ENCODE results near the gene MYO3A.

The MYO3A gene

GRCh38 chr10:26242706-26243350 is 308.8 kb downstream of the MYO3A start:
- no peaks in the 10 kb centered on the region for H3K27me3 ChIP-seq (ENCODE audit: control insufficient read depth, insufficient read depth, low read length)
- no peak overlapping the region for H3K4me3 ChIP-seq (ENCODE audit: low read depth, low read length)
- H3K36me3 ChIP-seq (ENCODE audit: control insufficient read depth, insufficient read depth, low read length): no peaks in the 10 kb centered on the region
- H3K9me3 ChIP-seq (ENCODE audit: control insufficient read depth, insufficient read depth, low read length): no peaks in the 10 kb centered on the region
- H3K9ac ChIP-seq (ENCODE audit: low read depth, low read length): no peak overlapping the region
- peaks cover 9% of the 10 kb centered on the region for H3K4me1 ChIP-seq (ENCODE audit: control insufficient read depth, insufficient read depth, low read length)

GRCh38 chr10:26243351-26243720 is 309.3 kb downstream of the MYO3A start:
- peaks cover 9% of the 10 kb centered on the region for H3K4me1 ChIP-seq (ENCODE audit: control insufficient read depth, insufficient read depth, low read length)
- no peaks in the 10 kb centered on the region for H3K27me3 ChIP-seq (ENCODE audit: control insufficient read depth, insufficient read depth, low read length)
- H3K9ac ChIP-seq (ENCODE audit: low read depth, low read length): no peak overlapping the region
- no peaks in the 10 kb centered on the region for H3K36me3 ChIP-seq (ENCODE audit: control insufficient read depth, insufficient read depth, low read length)
- no peak overlapping the region for H3K4me3 ChIP-seq (ENCODE audit: low read depth, low read length)
- no peaks in the 10 kb centered on the region for H3K9me3 ChIP-seq (ENCODE audit: control insufficient read depth, insufficient read depth, low read length)

DNA sequence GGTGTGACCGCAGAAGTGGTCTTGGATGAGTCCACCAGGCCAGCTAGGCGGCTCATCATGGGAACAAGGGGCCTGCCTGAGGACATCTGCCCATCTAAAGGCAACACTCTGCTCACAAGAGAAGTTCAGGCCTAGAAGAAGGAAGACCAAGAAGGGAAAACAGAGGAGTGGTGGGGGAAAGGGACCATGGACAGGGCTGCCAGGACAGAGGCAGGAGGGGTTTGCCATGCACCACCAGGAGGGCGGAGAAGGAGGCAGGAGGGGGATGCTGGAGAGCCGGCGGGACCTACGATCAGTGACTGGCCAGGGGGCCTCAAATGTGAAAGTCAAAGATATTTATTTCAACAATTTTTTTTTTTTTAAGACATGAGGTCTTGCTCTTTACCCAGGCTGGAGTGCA is 315.7 kb downstream of the MYO3A start:
- Histone ChIP-seq H3K4me1 (ENCODE audit: control insufficient read depth, insufficient read depth, low read length) (no peaks in the 10 kb centered on the region), H3K36me3 (ENCODE audit: control insufficient read depth, insufficient read depth, low read length) (no peaks in the 10 kb centered on the region), H3K4me3 (ENCODE audit: low read depth, low read length) (no peak overlapping the region), H3K9ac (ENCODE audit: low read depth, low read length) (no peak overlapping the region), H3K9me3 (ENCODE audit: control insufficient read depth, insufficient read depth, low read length) (no peaks in the 10 kb centered on the region), H3K27me3 (ENCODE audit: control insufficient read depth, insufficient read depth, low read length) (no peaks in the 10 kb centered on the region)

DNA sequence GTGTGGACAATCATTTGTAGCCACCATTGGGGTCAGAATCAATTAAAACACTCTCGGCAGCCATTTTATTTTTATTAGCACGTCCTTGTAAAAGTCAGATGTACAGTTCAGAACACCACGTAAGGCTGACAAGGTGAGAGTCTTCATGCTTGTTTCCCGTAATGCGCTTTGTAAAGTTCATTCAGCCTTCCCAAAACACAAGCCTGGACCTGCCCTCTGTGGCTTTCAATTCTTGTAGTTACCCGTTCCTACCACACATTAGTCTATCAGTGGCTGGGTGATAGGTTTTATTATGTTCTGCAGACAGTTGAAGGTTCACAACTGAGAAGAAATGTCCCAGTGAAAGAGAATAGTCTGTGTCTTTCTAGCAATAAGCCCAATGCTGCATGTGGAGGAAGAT is 317.9 kb downstream of the MYO3A start:
- Histone ChIP-seq H3K4me3 (ENCODE audit: low read depth, low read length) (no peak overlapping the region), H3K9ac (ENCODE audit: low read depth, low read length) (no peak overlapping the region), H3K36me3 (ENCODE audit: control insufficient read depth, insufficient read depth, low read length) (no peaks in the 10 kb centered on the region), H3K27me3 (ENCODE audit: control insufficient read depth, insufficient read depth, low read length) (no peaks in the 10 kb centered on the region), H3K4me1 (ENCODE audit: control insufficient read depth, insufficient read depth, low read length) (no peaks in the 10 kb centered on the region), H3K9me3 (ENCODE audit: control insufficient read depth, insufficient read depth, low read length) (no peaks in the 10 kb centered on the region)

- H3K36me3 ChIP-seq (ENCODE audit: control insufficient read depth, insufficient read depth, low read length): no peaks in the 10 kb centered on the region
- no peak overlapping the region for H3K9ac ChIP-seq (ENCODE audit: low read depth, low read length)
Observed at GRCh38 chr10:26254616-26255015, 320.6 kb downstream of the MYO3A start.

GRCh38 chr10:26259341-26259740 is 325.3 kb downstream of the MYO3A start:
- Histone ChIP-seq H3K4me3 (ENCODE audit: low read depth, low read length) (no peak overlapping the region), H3K9me3 (ENCODE audit: control insufficient read depth, insufficient read depth, low read length) (no peaks in the 10 kb centered on the region), H3K27me3 (ENCODE audit: control insufficient read depth, insufficient read depth, low read length) (no peaks in the 10 kb centered on the region), H3K4me1 (ENCODE audit: control insufficient read depth, insufficient read depth, low read length) (no peaks in the 10 kb centered on the region), H3K9ac (ENCODE audit: low read depth, low read length) (no peak overlapping the region), H3K36me3 (ENCODE audit: control insufficient read depth, insufficient read depth, low read length) (no peaks in the 10 kb centered on the region)

More at GRCh38 chr10:26254616-26255015, 320.6 kb downstream of the MYO3A start:
- no peaks in the 10 kb centered on the region for H3K9me3 ChIP-seq (ENCODE audit: control insufficient read depth, insufficient read depth, low read length)
- H3K27me3 ChIP-seq (ENCODE audit: control insufficient read depth, insufficient read depth, low read length): no peaks in the 10 kb centered on the region
- no peaks in the 10 kb centered on the region for H3K4me1 ChIP-seq (ENCODE audit: control insufficient read depth, insufficient read depth, low read length)
- H3K4me3 ChIP-seq (ENCODE audit: low read depth, low read length): no peak overlapping the region
